Loucy (cell line): Measurements from ENCODE around the gene FPGS.

Source experiments
- EZH2phosphoT487 ChIP-seq: fragments of 200-600 bp; IDR thresholded peaks from 2 replicates; pipeline ENCODE4 v1.6.1; 2018; ENCODE audit warnings: antibody characterized with exemption, mild to moderate bottlenecking, moderate library complexity, borderline replicate concordance
- TF ChIP-seq, protein P1 (sequence below): fragments of 200-600 bp; sonication (generic); conservative IDR thresholded peaks from 2 replicates; pipeline ENCODE4 v1.5.1; 2014; ENCODE audit warnings: mild to moderate bottlenecking, antibody characterized with exemption, low read length

DNA sequence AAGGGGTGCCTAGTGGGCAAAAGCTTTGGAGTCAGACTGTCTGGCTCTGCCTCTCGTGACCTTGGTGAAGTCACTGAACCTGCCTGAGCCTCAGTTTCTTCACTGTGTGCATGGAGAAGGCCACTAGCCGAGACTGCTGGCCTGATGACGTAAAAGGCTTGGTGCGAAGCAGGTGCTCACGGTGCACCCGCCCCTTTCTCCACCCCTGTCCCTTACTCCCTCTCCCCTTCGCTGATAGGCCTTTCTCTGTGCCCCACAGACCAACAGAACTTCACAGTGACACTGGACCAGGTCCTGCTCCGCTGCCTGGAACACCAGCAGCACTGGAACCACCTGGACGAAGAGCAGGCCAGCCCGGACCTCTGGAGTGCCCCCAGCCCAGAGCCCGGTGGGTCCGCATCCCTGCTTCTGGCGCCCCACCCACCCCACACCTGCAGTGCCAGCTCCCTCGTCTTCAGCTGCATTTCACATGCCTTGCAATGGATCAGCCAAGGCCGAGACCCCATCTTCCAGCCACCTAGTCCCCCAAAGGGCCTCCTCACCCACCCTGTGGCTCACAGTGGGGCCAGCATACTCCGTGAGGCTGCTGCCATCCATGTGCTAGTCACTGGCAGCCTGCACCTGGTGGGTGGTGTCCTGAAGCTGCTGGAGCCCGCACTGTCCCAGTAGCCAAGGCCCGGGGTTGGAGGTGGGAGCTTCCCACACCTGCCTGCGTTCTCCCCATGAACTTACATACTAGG is 10.4 kb downstream of the FPGS start:
- TF ChIP-seq, protein P1, sequence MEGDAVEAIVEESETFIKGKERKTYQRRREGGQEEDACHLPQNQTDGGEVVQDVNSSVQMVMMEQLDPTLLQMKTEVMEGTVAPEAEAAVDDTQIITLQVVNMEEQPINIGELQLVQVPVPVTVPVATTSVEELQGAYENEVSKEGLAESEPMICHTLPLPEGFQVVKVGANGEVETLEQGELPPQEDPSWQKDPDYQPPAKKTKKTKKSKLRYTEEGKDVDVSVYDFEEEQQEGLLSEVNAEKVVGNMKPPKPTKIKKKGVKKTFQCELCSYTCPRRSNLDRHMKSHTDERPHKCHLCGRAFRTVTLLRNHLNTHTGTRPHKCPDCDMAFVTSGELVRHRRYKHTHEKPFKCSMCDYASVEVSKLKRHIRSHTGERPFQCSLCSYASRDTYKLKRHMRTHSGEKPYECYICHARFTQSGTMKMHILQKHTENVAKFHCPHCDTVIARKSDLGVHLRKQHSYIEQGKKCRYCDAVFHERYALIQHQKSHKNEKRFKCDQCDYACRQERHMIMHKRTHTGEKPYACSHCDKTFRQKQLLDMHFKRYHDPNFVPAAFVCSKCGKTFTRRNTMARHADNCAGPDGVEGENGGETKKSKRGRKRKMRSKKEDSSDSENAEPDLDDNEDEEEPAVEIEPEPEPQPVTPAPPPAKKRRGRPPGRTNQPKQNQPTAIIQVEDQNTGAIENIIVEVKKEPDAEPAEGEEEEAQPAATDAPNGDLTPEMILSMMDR: no peak
- no peak for TF ChIP-seq EZH2phosphoT487
